ENCODE results near the gene RASSF10.

The RASSF10 gene

GRCh38 chr11:12993626-12994025, 15.5 kb upstream of the RASSF10 start:
- DNase-seq (ENCODE audit: insufficient read length, low spot score), result no peak
- no peak for FAIRE-seq

GRCh38 chr11:12994476-12994875, 14.6 kb upstream of the RASSF10 start:
- DNase-seq (ENCODE audit: insufficient read length, low spot score), result no peak
- FAIRE-seq, result no peak

GRCh38 chr11:12995188-12995587, 13.9 kb upstream of the RASSF10 start:
- DNase-seq (ENCODE audit: insufficient read length, low spot score) (no peak), FAIRE-seq (no peak)

- DNase-seq (ENCODE audit: insufficient read length, low spot score) (no peak), FAIRE-seq (no peak)
Observed at GRCh38 chr11:12995823-12996222, 13.3 kb upstream of the RASSF10 start.

GRCh38 chr11:12997168-12997567, 11.9 kb upstream of the RASSF10 start:
- DNase-seq (ENCODE audit: insufficient read length, low spot score) (no peak), FAIRE-seq (no peak)

- FAIRE-seq, result no peak
- no peak for DNase-seq (ENCODE audit: insufficient read length, low spot score)
Observed at GRCh38 chr11:12998336-12998735, 10.8 kb upstream of the RASSF10 start.

- DNase-seq (ENCODE audit: insufficient read length, low spot score), result no peak
- no peak for FAIRE-seq
Observed at GRCh38 chr11:12999597-12999996, 9.5 kb upstream of the RASSF10 start.

GRCh38 chr11:13000116-13000515, 9.0 kb upstream of the RASSF10 start:
- DNase-seq (ENCODE audit: insufficient read length, low spot score) (no peak), FAIRE-seq (no peak)

- no peak for FAIRE-seq
- no peak for DNase-seq (ENCODE audit: insufficient read length, low spot score)
Observed at GRCh38 chr11:13000721-13001120, 8.4 kb upstream of the RASSF10 start.

GRCh38 chr11:13003736-13004493, 5.2 kb upstream of the RASSF10 start:
- FAIRE-seq (no peak), DNase-seq (ENCODE audit: insufficient read length, low spot score) (no peak)

- DNase-seq (ENCODE audit: insufficient read length, low spot score) (no peak), FAIRE-seq (no peak)
Observed at GRCh38 chr11:13007182-13008060, 1.7 kb upstream of the RASSF10 start.

- DNase-seq (ENCODE audit: insufficient read length, low spot score) (no peak), FAIRE-seq (no peak)
Observed at GRCh38 chr11:13008061-13008435, 1.1 kb upstream of the RASSF10 start.

GRCh38 chr11:13009476-13009920, 382 bp downstream of the RASSF10 start:
- DNase-seq (ENCODE audit: insufficient read length, low spot score), result no peak
- no peak for FAIRE-seq

GRCh38 chr11:13009921-13010748, 1.0 kb downstream of the RASSF10 start:
- DNase-seq (ENCODE audit: insufficient read length, low spot score) (no peak), FAIRE-seq (no peak)

- FAIRE-seq (no peak), DNase-seq (ENCODE audit: insufficient read length, low spot score) (no peak)
Observed at GRCh38 chr11:13010749-13011465, 1.8 kb downstream of the RASSF10 start.

- DNase-seq (ENCODE audit: insufficient read length, low spot score) (no peak), FAIRE-seq (no peak)
Observed at GRCh38 chr11:13011466-13012055, 2.4 kb downstream of the RASSF10 start.

GRCh38 chr11:13012056-13012661, 3.0 kb downstream of the RASSF10 start:
- no peak for FAIRE-seq

GRCh38 chr11:13013054-13013488, 4.0 kb downstream of the RASSF10 start:
- FAIRE-seq (no peak), DNase-seq (ENCODE audit: insufficient read length, low spot score) (no peak)

More at GRCh38 chr11:13012056-13012661, 3.0 kb downstream of the RASSF10 start:
- no peak for DNase-seq (ENCODE audit: insufficient read length, low spot score)

GRCh38 chr11:13015753-13016152, 6.6 kb downstream of the RASSF10 start:
- DNase-seq (ENCODE audit: insufficient read length, low spot score), result no peak
- no peak for FAIRE-seq

All from HTR-8/SVneo (cell line).